ENCODE measurements around the gene RAPGEF6. TPM values are rescaled to one million over a fixed set of nuclear protein-coding genes. Genes with fewer than 3 reads are reported as not detected.

RAPGEF6 gene
- total RNA-seq, 2 donors from 2014 or later: 19.2 to 24.0 TPM

GRCh38 chr5:131654309-131654708, 19.3 kb upstream of the RAPGEF6 start:
- Mint-ChIP-seq H3K4me3 (no peak overlapping the region), H3K27me3 (ENCODE audit: insufficient read depth) (no peaks in the 10 kb centered on the region), H3K27ac (no peak overlapping the region), H3K4me1 (no peaks in the 10 kb centered on the region), H3K9me3 (no peaks in the 10 kb centered on the region), H3K36me3 (ENCODE audit: low read depth) (peaks cover 41% of the 10 kb centered on the region)
- no peaks in the 10 kb centered on the region for H3K4me1 ChIP-seq (ENCODE audit: control insufficient read depth, insufficient read depth, low read length)
- H3K27me3 ChIP-seq (ENCODE audit: control insufficient read depth, insufficient read depth, low read length, poor library complexity, severe bottlenecking): no peaks in the 10 kb centered on the region
- H3K4me3 ChIP-seq (ENCODE audit: low read length): no peak overlapping the region
- H3K9ac ChIP-seq (ENCODE audit: extremely low read depth, low read length, poor library complexity, severe bottlenecking): no peak overlapping the region
- TF ChIP-seq CTCF (conservative IDR thresholded peaks at IDR 0.05): no peak
- no peak for DNase-seq
- H3K9me3 ChIP-seq (ENCODE audit: control insufficient read depth, low read length): no peaks in the 10 kb centered on the region
- H3K27ac ChIP-seq (ENCODE audit: low read depth, low read length): no peak overlapping the region
- peaks cover 25% of the 10 kb centered on the region for H3K36me3 ChIP-seq (ENCODE audit: control insufficient read depth, insufficient read depth, low read length)
- WGBS, 2 experiments (ENCODE audit: insufficient coverage in 1 of 2, insufficient read length in 1 of 2): 92 to 96% methylated on average over 2 of the region's 2 CpGs

- DNase-seq: no peak
- Histone ChIP-seq H3K4me3 (ENCODE audit: low read length) (no peak overlapping the region), H3K27me3 (ENCODE audit: control insufficient read depth, insufficient read depth, low read length, poor library complexity, severe bottlenecking) (no peaks in the 10 kb centered on the region), H3K36me3 (ENCODE audit: control insufficient read depth, insufficient read depth, low read length) (peaks cover 52% of the 10 kb centered on the region), H3K9me3 (ENCODE audit: control insufficient read depth, low read length) (no peaks in the 10 kb centered on the region), H3K4me1 (ENCODE audit: control insufficient read depth, insufficient read depth, low read length) (no peaks in the 10 kb centered on the region), H3K27ac (ENCODE audit: low read depth, low read length) (no peak overlapping the region), H3K9ac (ENCODE audit: extremely low read depth, low read length, poor library complexity, severe bottlenecking) (no peak overlapping the region)
- H3K27ac Mint-ChIP-seq: no peak overlapping the region
- H3K9me3 Mint-ChIP-seq: no peaks in the 10 kb centered on the region
- H3K4me1 Mint-ChIP-seq: no peaks in the 10 kb centered on the region
- peaks cover 45% of the 10 kb centered on the region for H3K36me3 Mint-ChIP-seq (ENCODE audit: low read depth)
- WGBS, 2 experiments (ENCODE audit: insufficient coverage in 1 of 2, insufficient read length in 1 of 2): 92 to 100% methylated on average over 1 to 2 of the region's 3 CpGs
- no peak overlapping the region for H3K4me3 Mint-ChIP-seq
- no peak for TF ChIP-seq CTCF (conservative IDR thresholded peaks at IDR 0.05)
- no peaks in the 10 kb centered on the region for H3K27me3 Mint-ChIP-seq (ENCODE audit: insufficient read depth)
Observed at GRCh38 chr5:131649161-131649560, 14.1 kb upstream of the RAPGEF6 start.

GRCh38 chr5:131647048-131647769, 12.2 kb upstream of the RAPGEF6 start:
- no peak for DNase-seq
- Histone ChIP-seq H3K36me3 (ENCODE audit: control insufficient read depth, insufficient read depth, low read length) (peaks cover 52% of the 10 kb centered on the region), H3K9ac (ENCODE audit: extremely low read depth, low read length, poor library complexity, severe bottlenecking) (no peak overlapping the region), H3K9me3 (ENCODE audit: control insufficient read depth, low read length) (no peaks in the 10 kb centered on the region), H3K4me1 (ENCODE audit: control insufficient read depth, insufficient read depth, low read length) (no peaks in the 10 kb centered on the region), H3K27me3 (ENCODE audit: control insufficient read depth, insufficient read depth, low read length, poor library complexity, severe bottlenecking) (no peaks in the 10 kb centered on the region), H3K4me3 (ENCODE audit: low read length) (no peak overlapping the region), H3K27ac (ENCODE audit: low read depth, low read length) (no peak overlapping the region)
- no peaks in the 10 kb centered on the region for H3K4me1 Mint-ChIP-seq
- H3K4me3 Mint-ChIP-seq: no peak overlapping the region
- no peak for TF ChIP-seq CTCF (conservative IDR thresholded peaks at IDR 0.05)
- peaks cover 44% of the 10 kb centered on the region for H3K36me3 Mint-ChIP-seq (ENCODE audit: low read depth)
- no peak overlapping the region for H3K27ac Mint-ChIP-seq
- H3K9me3 Mint-ChIP-seq: no peaks in the 10 kb centered on the region
- 91 to 98% methylated on average over 8 to 10 of the region's 10 CpGs for WGBS, 2 experiments (ENCODE audit: insufficient coverage in 1 of 2, insufficient read length in 1 of 2)
- H3K27me3 Mint-ChIP-seq (ENCODE audit: insufficient read depth): no peaks in the 10 kb centered on the region

Measured in endodermal cell (in vitro differentiated cells).